Measurements from ENCODE around the gene RFTN1.

DNA sequence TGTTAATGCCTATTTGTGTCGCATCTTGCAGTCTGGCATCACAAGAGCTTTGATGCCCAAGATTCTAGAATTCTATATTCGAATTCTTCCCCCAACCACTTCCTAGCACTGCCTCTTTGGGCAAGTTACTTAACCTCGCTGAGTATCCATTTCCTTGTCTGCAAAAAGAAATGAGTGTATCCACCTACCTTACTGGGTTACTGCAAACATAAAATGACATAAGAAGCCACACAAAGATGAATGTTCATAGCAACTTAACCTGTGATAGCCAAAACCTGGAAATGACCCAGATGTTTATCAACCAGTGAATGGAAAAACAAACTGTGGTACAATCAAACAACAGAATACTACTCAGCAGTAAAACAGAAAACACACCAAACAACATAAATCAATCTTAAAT, 24.9 kb downstream of the RFTN1 start:
- TF ChIP-seq, protein P1, sequence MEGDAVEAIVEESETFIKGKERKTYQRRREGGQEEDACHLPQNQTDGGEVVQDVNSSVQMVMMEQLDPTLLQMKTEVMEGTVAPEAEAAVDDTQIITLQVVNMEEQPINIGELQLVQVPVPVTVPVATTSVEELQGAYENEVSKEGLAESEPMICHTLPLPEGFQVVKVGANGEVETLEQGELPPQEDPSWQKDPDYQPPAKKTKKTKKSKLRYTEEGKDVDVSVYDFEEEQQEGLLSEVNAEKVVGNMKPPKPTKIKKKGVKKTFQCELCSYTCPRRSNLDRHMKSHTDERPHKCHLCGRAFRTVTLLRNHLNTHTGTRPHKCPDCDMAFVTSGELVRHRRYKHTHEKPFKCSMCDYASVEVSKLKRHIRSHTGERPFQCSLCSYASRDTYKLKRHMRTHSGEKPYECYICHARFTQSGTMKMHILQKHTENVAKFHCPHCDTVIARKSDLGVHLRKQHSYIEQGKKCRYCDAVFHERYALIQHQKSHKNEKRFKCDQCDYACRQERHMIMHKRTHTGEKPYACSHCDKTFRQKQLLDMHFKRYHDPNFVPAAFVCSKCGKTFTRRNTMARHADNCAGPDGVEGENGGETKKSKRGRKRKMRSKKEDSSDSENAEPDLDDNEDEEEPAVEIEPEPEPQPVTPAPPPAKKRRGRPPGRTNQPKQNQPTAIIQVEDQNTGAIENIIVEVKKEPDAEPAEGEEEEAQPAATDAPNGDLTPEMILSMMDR (IDR thresholded peaks at IDR 0.05; ENCODE audit: low read depth, low read length, poor library complexity, severe bottlenecking) = no peak
- TF ChIP-seq EZH2phosphoT487 (IDR thresholded peaks at IDR 0.05; ENCODE audit: borderline replicate concordance, low read length) = no peak

Data from DOHH2 (cell line).